ENCODE results near the gene SEMA3D.

SEMA3D gene

DNA sequence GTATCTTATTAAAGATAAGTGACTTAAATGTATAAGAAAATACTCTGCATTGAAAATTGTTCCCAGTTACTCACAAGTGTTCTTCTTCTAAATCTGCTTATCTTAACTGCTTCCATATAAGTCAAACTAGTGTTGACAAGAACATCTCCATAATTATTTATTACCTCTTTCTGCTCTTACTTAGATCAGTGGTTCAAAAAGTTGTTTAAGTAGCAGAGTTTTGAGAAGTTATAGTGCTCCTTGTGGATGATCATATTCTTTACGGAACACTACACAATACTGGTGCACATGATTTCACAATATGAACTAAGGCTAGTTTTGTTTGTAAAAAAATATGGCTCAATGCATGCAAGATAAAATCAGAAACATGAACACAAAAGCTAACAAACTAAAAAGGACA, 168.4 kb downstream of the SEMA3D start:
- Histone ChIP-seq H3K79me2 (ENCODE audit: control insufficient read depth, insufficient read depth, low read length, unreplicated experiment) (no peaks in the 10 kb centered on the region), H3K36me3 (ENCODE audit: insufficient read depth, low read length) (no peaks in the 10 kb centered on the region), H3K27ac (ENCODE audit: low read depth, low read length) (no peak overlapping the region), H3K4me3 (ENCODE audit: low read depth, low read length) (no peak overlapping the region), H2AFZ (ENCODE audit: low read length, unreplicated experiment) (no peak overlapping the region), H3K4me1 (ENCODE audit: control insufficient read depth, insufficient read depth, low read length, unreplicated experiment) (no peaks in the 10 kb centered on the region), H3K27me3 (ENCODE audit: insufficient read depth, low read length) (no peaks in the 10 kb centered on the region)

DNA sequence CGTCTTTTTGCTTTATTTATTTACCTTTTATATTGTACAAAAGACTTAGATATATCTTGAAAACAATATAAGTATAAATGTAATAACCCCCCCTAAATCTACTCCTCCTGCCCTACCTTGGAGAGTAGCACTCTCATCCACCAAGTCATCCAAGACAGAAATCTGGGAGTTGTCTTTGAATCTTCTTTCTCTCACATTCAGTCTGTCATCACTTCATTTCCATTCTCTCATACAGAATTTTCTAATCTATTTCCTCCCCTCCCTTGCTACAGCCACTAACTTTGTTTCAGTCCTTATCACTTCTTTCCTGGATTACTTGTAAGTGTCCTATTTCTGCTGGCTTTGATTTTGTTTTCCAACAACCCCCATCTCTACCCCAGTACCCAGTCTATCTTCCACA, 170.6 kb downstream of the SEMA3D start:
- H3K36me3 ChIP-seq (ENCODE audit: insufficient read depth, low read length), result no peaks in the 10 kb centered on the region
- H3K79me2 ChIP-seq (ENCODE audit: control insufficient read depth, insufficient read depth, low read length, unreplicated experiment), result no peaks in the 10 kb centered on the region
- H3K27me3 ChIP-seq (ENCODE audit: insufficient read depth, low read length), result no peaks in the 10 kb centered on the region
- H3K4me1 ChIP-seq (ENCODE audit: control insufficient read depth, insufficient read depth, low read length, unreplicated experiment), result no peaks in the 10 kb centered on the region
- H2AFZ ChIP-seq (ENCODE audit: low read length, unreplicated experiment), result no peak overlapping the region
- H3K27ac ChIP-seq (ENCODE audit: low read depth, low read length), result no peak overlapping the region
- no peak overlapping the region for H3K4me3 ChIP-seq (ENCODE audit: low read depth, low read length)

DNA sequence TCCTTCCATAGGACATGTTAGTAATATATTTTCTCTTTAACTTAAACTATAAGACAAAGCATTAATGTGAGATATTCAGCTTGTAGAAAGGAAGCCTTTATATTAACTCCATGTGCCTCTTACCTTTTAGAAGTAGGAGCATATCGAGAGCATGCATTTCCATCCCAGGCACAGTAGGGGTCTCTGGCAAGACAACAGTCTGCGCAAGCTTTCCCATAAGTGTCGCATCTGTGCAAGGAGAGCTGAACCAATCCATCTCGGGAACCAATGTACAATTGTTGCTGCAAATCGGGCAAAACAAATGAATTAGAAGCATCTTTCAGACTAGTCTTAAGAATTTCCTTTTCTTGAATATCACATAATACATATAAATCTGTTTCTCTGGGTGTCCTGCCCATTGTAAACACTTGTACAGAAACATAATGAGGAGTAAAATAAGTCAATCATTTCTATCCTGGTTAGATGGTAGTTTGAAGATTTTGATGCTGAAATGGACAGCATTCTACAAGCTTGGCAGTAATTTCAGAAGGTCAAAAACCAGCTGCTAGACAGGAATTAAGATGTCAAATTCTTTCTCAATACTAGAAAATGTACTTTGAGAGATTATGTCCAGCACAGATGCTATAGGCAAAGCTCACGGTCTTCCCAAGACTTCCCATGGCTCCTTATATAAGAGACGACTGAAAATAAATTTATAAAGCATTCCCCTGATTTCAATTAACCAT, 171.8 kb downstream of the SEMA3D start:
- H3K4me1 ChIP-seq (ENCODE audit: control insufficient read depth, insufficient read depth, low read length, unreplicated experiment), result no peaks in the 10 kb centered on the region
- H3K79me2 ChIP-seq (ENCODE audit: control insufficient read depth, insufficient read depth, low read length, unreplicated experiment), result no peaks in the 10 kb centered on the region
- no peaks in the 10 kb centered on the region for H3K27me3 ChIP-seq (ENCODE audit: insufficient read depth, low read length)
- no peak overlapping the region for H2AFZ ChIP-seq (ENCODE audit: low read length, unreplicated experiment)
- H3K36me3 ChIP-seq (ENCODE audit: insufficient read depth, low read length), result no peaks in the 10 kb centered on the region
- no peak overlapping the region for H3K4me3 ChIP-seq (ENCODE audit: low read depth, low read length)
- no peak overlapping the region for H3K27ac ChIP-seq (ENCODE audit: low read depth, low read length)

DNA sequence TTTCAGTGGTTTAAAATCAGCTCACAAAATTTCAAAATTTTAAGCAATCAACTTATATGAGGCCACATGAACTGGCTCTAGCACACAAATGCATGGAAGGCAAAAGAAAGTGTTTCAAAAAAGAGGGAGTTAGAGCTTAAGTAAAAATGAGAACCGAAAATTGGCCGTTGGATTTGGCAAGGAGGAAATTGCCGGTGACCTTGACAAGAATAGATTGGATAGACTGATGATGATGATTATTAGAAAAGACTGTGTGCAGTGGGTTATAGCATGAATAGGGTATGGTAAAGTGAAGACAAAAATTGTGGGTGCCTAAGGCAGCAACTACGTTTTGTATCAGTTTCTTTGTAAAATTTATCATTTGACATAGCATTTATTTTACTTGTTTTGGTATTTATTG, 175.7 kb downstream of the SEMA3D start:
- Histone ChIP-seq H3K36me3 (ENCODE audit: insufficient read depth, low read length) (no peaks in the 10 kb centered on the region), H3K27me3 (ENCODE audit: insufficient read depth, low read length) (no peaks in the 10 kb centered on the region), H3K4me1 (ENCODE audit: control insufficient read depth, insufficient read depth, low read length, unreplicated experiment) (no peaks in the 10 kb centered on the region), H2AFZ (ENCODE audit: low read length, unreplicated experiment) (no peak overlapping the region), H3K27ac (ENCODE audit: low read depth, low read length) (no peak overlapping the region), H3K79me2 (ENCODE audit: control insufficient read depth, insufficient read depth, low read length, unreplicated experiment) (no peaks in the 10 kb centered on the region), H3K4me3 (ENCODE audit: low read depth, low read length) (no peak overlapping the region)

DNA sequence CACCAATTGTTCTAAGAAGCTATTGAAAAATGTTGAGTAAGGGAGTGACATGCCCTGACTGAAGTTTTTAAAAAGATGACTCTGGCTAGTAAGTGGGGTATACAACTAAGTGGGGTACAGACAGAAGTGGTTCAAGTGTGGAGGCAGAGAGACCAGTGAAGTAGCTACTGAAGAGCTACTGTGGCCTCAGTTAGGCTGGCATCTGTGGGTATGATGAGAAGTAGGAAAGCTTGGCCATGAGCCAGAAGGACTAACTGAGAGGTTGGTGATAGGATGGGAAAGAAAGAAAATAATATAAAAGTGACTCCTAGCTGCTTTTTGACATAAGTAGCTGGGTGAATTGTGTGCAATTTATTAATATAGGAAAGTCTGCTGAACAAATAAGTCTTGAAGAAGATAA, 176.6 kb downstream of the SEMA3D start:
- Histone ChIP-seq H3K4me1 (ENCODE audit: control insufficient read depth, insufficient read depth, low read length, unreplicated experiment) (no peaks in the 10 kb centered on the region), H3K27me3 (ENCODE audit: insufficient read depth, low read length) (no peaks in the 10 kb centered on the region), H2AFZ (ENCODE audit: low read length, unreplicated experiment) (no peak overlapping the region), H3K36me3 (ENCODE audit: insufficient read depth, low read length) (no peaks in the 10 kb centered on the region), H3K4me3 (ENCODE audit: low read depth, low read length) (no peak overlapping the region), H3K79me2 (ENCODE audit: control insufficient read depth, insufficient read depth, low read length, unreplicated experiment) (no peaks in the 10 kb centered on the region), H3K27ac (ENCODE audit: low read depth, low read length) (no peak overlapping the region)

DNA sequence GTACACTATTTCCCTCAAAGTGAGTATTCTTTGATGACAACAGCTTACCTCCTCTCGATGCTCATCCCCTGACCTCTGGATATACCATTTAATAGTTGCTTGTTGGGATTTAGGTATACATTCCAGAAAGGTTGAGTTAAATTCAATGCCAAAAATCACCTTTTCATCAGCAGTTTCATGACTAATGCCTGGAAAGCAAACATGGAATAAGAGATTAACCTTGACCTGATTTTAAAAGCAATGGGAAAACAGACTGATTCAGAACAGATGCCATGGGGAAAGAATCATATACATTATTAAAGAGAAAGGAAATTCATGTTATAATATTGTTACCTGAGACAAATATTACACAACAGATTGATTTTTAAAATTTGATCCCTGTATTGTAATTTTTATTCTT, 180.1 kb downstream of the SEMA3D start:
- Histone ChIP-seq H3K27me3 (ENCODE audit: insufficient read depth, low read length) (no peaks in the 10 kb centered on the region), H2AFZ (ENCODE audit: low read length, unreplicated experiment) (no peak overlapping the region), H3K4me1 (ENCODE audit: control insufficient read depth, insufficient read depth, low read length, unreplicated experiment) (no peaks in the 10 kb centered on the region), H3K36me3 (ENCODE audit: insufficient read depth, low read length) (no peaks in the 10 kb centered on the region), H3K79me2 (ENCODE audit: control insufficient read depth, insufficient read depth, low read length, unreplicated experiment) (no peaks in the 10 kb centered on the region), H3K4me3 (ENCODE audit: low read depth, low read length) (no peak overlapping the region), H3K27ac (ENCODE audit: low read depth, low read length) (no peak overlapping the region)

DNA sequence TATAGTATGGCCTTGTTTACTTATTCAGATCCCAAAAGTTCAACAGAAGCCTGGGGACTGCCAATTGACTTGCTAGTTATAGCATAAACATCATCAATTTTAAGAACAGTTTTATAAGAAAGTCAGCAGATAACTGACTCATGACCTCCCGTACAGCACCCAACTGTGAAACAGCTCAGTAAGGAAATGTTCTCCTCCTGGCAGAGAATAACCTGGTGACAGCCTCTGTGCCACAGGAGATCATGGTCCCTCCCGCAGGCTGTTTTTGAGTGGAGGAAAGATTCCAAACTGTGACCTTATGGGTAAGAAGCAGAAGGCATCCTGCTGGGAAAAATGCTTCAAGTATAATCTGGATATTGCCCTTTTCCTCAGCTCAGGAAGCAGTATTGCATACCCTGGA, 182.5 kb downstream of the SEMA3D start:
- Histone ChIP-seq H3K27me3 (ENCODE audit: insufficient read depth, low read length) (no peaks in the 10 kb centered on the region), H2AFZ (ENCODE audit: low read length, unreplicated experiment) (no peak overlapping the region), H3K79me2 (ENCODE audit: control insufficient read depth, insufficient read depth, low read length, unreplicated experiment) (no peaks in the 10 kb centered on the region), H3K27ac (ENCODE audit: low read depth, low read length) (no peak overlapping the region), H3K4me1 (ENCODE audit: control insufficient read depth, insufficient read depth, low read length, unreplicated experiment) (no peaks in the 10 kb centered on the region), H3K36me3 (ENCODE audit: insufficient read depth, low read length) (no peaks in the 10 kb centered on the region), H3K4me3 (ENCODE audit: low read depth, low read length) (no peak overlapping the region)

DNA sequence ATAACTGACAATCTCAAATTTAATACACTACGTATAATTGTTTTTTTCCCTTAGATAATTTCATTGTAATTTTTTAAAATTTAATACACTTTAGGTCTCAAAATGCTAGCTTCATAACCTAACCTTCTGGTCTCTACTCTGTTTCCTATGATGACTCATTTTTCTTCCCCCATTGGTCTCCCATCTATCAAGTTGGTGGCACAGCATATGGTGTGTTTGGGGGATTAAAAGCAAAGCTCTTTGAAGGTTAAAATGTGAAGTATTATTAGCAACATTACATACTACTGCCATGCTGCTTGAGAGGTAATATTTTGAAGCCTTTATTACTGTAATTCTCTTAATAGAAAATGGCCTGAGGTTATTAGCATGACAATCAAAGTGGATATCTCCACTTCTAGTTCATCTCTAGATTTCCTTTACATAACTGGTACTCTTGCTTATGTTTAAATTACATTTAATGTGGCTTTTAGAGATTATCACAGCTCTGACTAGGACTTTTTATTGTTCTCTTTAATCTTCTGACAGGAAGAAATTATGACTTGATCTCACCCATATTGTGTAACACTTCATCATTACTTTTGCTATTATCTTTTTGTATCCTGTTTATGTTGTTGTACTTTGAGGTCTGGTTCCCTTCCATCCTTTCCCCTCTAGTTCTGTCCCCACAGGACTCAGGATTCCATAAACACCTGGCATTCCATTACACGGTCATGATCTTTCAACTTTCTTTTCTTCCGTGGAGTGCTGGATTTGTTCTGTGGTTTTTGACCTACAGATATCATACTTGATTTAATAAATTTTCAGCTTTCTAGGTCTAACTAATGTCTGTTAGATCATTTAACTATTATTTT, 185.1 kb downstream of the SEMA3D start:
- Histone ChIP-seq H3K27ac (ENCODE audit: low read depth, low read length) (no peak overlapping the region), H3K79me2 (ENCODE audit: control insufficient read depth, insufficient read depth, low read length, unreplicated experiment) (no peaks in the 10 kb centered on the region), H3K4me1 (ENCODE audit: control insufficient read depth, insufficient read depth, low read length, unreplicated experiment) (no peaks in the 10 kb centered on the region), H3K36me3 (ENCODE audit: insufficient read depth, low read length) (no peaks in the 10 kb centered on the region), H3K27me3 (ENCODE audit: insufficient read depth, low read length) (no peaks in the 10 kb centered on the region), H3K4me3 (ENCODE audit: low read depth, low read length) (no peak overlapping the region), H2AFZ (ENCODE audit: low read length, unreplicated experiment) (no peak overlapping the region)

DNA sequence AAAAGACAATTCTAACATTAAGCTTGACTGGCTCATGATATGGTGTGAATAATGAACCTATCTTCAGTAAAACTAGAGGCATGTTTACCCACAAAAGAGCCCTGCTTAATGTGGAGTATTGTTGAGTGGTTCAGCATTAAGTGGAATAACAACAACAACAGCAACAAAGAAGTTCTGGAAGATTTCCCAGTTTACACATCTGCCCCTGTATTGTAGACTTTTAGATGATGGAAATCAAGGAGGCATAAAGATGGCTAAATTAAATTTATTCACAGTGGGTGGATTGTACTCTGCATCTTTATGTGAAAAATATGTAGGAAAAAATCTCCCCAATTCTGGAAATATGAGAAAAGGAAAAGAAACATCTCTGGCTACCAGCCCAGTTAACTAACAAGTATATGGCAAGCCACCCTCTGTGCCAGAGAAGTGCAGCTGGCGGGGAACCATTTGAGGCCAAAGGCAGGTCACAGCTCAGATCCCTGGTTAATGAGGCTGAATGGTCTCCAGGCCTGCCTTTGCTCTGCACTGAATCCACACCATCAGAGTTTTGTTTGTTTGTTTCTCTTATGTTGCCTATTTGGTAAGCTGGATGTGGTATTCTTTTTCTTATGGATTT, 186.0 kb downstream of the SEMA3D start:
- no peaks in the 10 kb centered on the region for H3K79me2 ChIP-seq (ENCODE audit: control insufficient read depth, insufficient read depth, low read length, unreplicated experiment)
- H3K27me3 ChIP-seq (ENCODE audit: insufficient read depth, low read length), result no peaks in the 10 kb centered on the region
- H3K27ac ChIP-seq (ENCODE audit: low read depth, low read length), result no peak overlapping the region
- H3K4me1 ChIP-seq (ENCODE audit: control insufficient read depth, insufficient read depth, low read length, unreplicated experiment), result no peaks in the 10 kb centered on the region
- no peak overlapping the region for H3K4me3 ChIP-seq (ENCODE audit: low read depth, low read length)
- no peaks in the 10 kb centered on the region for H3K36me3 ChIP-seq (ENCODE audit: insufficient read depth, low read length)
- no peak overlapping the region for H2AFZ ChIP-seq (ENCODE audit: low read length, unreplicated experiment)

DNA sequence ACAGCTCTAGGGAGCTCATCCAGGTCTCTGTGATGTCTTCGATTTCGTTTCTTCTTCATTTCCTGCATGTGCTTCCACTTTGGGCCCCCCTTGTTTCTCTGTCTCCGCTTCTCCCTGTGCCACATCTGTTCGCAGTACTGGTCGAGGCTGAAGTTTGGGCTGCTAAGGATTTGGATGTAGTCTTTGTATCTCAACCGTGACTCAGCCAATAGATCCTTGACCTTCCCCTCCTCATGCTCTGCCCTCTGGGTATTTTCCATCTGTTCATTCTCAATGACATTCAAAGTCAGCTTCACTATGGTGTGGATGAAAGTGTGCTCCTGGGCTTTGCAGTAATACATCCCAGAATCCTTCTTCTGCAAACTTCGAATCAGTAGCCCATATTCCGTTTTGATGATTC, 187.4 kb downstream of the SEMA3D start:
- H3K4me3 ChIP-seq (ENCODE audit: low read depth, low read length), result no peak overlapping the region
- no peaks in the 10 kb centered on the region for H3K36me3 ChIP-seq (ENCODE audit: insufficient read depth, low read length)
- H3K79me2 ChIP-seq (ENCODE audit: control insufficient read depth, insufficient read depth, low read length, unreplicated experiment), result no peaks in the 10 kb centered on the region
- no peak overlapping the region for H3K27ac ChIP-seq (ENCODE audit: low read depth, low read length)
- no peak overlapping the region for H2AFZ ChIP-seq (ENCODE audit: low read length, unreplicated experiment)
- H3K4me1 ChIP-seq (ENCODE audit: control insufficient read depth, insufficient read depth, low read length, unreplicated experiment), result no peaks in the 10 kb centered on the region
- no peaks in the 10 kb centered on the region for H3K27me3 ChIP-seq (ENCODE audit: insufficient read depth, low read length)

DNA sequence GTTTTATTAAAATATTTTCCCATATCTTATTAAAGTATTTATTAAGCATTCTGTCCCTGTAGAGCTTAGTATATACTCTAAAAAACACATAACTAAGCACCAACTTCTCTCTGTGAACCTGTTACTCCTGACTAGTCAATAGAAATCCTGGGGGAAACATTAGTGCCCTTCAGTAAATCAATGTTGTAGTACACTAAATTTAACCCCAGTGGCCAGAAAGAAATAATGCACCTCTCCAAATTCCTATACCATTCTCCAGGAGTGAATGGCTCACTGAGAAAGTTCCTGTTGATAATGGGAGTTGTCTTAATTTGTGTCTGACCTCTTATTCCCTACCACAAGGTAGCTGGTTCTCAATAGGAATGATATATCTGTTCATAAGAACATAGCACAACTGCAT, 188.2 kb downstream of the SEMA3D start:
- no peak overlapping the region for H3K4me3 ChIP-seq (ENCODE audit: low read depth, low read length)
- no peak overlapping the region for H3K27ac ChIP-seq (ENCODE audit: low read depth, low read length)
- H3K79me2 ChIP-seq (ENCODE audit: control insufficient read depth, insufficient read depth, low read length, unreplicated experiment), result no peaks in the 10 kb centered on the region
- H3K27me3 ChIP-seq (ENCODE audit: insufficient read depth, low read length), result no peaks in the 10 kb centered on the region
- no peaks in the 10 kb centered on the region for H3K4me1 ChIP-seq (ENCODE audit: control insufficient read depth, insufficient read depth, low read length, unreplicated experiment)
- H3K36me3 ChIP-seq (ENCODE audit: insufficient read depth, low read length), result no peaks in the 10 kb centered on the region
- no peak overlapping the region for H2AFZ ChIP-seq (ENCODE audit: low read length, unreplicated experiment)
